ENCODE results near the gene AFF3.

The AFF3 gene

DNA sequence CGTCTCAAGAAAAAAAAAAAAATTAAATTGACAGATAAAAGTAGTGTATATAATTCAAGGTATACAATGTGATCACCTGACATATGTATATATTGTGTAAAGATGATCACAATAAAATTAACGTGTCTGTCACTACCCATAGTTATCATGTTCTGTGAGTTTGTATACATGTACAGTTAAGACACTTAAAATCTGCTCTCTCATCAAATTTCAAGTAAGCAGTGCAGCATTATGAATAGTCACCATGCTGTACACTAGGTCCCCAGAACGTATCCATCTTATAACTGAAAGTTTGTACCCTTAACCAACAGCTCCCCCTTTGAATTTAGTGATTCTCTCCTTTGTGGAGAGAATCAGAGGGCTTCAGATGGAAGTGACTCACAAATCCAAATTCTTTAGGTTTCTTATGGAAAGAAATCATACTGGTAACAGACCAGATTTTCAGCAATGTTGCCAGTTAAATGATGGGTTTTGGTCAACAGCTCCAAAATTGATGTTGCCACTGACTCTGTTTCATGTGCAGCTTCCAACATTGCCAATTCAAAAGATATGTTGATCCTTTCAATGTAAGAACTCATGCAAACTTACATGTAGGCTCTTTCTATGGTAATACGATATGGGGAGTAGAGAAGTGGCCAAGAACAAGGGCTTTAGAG, 281.5 kb downstream of the AFF3 start:
- DNase-seq (ENCODE audit: low read depth in 2 of 2) = no peak

DNA sequence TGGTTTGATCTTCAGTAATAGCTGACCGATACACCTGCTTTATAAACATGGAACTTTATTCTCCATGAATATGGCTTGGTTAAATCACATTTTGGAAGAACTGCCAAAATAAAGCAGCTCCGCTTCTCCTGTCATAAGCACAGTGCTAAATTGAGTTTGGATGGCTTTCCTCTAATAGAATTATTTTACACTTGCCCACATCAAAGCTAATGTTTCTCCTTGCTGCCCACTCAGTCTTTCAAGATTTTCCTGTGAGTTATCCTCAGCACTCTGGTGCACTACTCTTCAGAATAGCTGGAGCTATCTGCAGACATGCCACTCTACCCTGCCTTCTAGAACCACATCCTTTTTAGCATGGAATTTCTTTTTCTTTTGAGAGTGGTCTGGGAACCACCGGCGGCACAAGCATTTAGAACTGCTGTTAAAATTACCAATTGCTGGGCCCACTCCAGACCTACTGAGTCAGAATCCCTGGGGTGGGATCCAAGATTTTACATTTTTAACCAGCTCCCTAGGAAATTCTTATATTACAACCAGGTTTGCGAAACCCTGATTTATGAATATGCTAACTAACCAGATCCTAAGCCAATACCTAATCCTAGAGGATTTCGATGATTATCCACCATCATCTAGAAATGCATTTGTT, 283.3 kb downstream of the AFF3 start:
- no peak for DNase-seq (ENCODE audit: low read depth in 2 of 2)

DNA sequence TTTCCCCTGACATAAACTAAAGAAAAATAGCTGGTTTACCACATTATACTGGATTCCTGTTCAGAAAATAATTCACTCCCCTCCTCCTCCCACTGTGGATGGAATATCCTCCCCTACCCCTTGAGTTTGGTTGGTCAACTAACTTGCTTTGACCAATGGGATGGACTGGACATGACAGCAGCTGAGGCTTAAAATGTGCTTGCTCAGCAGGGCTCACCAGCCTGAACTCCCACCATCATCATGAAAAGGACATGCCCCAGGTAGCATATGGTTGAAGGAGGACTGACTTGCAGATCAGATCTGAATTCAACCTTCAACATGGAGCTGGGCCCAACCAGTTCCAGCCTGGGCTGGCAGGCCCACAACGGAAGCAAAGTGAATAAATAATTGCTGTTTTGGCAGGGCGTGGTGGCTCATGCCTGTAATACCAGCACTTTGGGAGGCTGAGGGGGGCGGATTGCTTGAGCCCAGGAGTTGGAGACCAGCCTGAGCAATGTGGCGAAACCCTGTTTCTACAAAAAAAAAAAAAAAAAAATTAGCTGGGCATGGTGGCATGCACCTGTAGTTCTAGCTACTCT, 284.4 kb downstream of the AFF3 start:
- DNase-seq (ENCODE audit: low read depth in 2 of 2) = no peak

DNA sequence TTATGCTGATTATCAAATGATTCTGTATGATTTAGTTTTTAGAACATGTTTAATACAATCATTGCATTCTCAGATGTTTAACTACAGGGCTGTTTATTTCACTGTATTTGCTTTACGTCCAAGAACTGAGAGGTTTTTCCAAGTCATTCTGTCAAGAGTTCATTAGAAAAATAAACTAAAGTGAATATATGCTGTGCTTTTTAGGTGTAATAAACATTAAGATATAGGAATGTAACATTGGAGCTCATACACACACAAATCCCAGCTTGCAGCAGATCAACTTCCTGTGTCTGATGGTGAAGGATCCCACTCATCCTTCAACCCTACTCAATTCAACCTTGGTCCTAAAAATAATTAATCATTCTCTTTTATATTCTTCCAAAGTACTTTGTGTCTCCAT, 285.0 kb downstream of the AFF3 start:
- DNase-seq (ENCODE audit: low read depth in 2 of 2) = no peak

DNA sequence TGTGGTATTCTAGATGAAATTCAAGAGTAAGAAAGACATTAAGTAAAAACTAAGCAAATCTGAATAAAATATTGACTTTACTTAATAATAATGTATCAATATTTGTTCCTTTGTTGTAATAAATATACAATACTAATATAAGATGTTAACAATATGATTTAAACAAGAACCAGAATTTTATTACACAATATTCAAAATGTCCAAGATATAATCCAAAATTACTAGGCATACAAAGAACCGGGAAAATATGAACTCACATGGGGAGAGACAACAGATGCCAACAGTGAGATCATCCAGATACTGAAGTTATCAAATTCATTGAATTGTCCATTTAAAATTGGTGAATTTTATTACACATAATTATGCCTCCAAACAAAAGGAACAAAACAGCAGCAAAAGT, 286.3 kb downstream of the AFF3 start:
- no peak for DNase-seq (ENCODE audit: low read depth in 2 of 2)

DNA sequence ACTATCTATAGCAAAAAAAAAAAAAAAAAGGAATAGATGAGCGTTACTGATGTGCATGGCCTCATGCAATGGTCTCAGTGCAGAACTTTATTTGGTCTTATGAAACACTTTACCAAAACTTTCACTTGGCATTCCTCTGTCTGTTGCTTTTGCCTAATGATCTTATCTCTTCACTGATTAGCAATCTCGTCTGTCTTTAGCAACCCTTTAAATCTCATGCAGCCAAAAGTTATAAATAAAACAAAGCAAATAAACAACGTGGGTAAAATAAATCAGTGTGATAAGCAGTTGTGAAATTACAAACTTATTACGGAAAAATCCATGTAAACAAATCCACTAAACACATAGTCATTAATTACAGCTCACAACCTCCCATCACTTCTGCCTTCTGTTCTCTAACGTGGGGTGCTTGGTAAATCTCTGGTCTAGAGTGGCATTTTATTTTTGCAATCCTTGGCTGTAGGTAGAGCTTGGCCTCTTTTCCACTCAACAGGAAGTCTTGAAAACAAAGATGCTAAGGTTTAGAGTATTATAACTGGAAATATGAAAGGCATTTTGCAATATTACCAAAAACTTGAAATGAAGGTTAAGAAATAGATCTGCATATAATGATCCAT, 288.0 kb downstream of the AFF3 start:
- DNase-seq (ENCODE audit: low read depth in 2 of 2) = no peak

DNA sequence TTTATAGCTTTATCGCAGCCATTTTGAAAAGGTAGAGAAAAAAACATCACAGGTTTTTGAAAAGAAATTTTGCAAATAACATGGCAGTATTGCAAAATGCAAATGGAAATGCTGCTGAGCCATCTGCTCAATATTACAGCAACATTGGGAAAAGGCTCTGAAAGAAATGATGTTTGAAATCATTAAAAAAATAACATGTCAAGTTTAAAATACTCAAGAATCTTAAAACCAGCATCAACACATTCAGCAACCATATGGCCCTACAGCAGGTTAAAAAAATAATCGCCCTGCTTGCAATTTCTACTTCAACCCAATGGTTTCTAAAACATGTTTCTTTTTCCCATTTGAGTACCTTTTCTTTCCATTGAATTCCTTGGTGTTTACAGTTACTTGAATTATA, 289.4 kb downstream of the AFF3 start:
- DNase-seq (ENCODE audit: low read depth in 2 of 2) = no peak

DNA sequence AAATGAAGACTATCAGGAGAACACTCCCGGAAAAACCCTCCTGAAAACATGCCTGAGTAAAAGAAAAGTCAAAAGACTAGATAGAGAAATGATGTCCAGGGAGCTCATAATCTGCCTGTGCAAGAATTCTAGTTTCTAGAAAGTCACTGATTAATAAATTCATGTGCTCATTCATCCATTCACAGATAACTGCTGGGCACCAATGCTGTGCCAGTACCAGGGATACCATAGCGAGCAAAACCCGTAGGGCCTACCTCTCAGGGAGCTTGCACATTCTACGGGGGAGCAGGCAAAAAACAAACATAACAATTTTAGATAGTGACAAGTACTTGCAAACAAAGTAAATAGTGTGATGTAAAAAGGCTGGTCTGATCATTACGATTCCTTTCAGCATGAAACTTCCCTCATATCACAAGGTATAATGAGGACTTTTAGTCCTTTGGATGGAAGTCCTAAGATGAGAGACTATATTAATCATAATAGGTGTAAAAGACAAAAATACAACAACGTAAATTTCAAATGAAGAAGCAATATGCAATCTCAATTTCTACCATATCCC, 289.9 kb downstream of the AFF3 start:
- DNase-seq (ENCODE audit: low read depth in 2 of 2) = no peak

DNA sequence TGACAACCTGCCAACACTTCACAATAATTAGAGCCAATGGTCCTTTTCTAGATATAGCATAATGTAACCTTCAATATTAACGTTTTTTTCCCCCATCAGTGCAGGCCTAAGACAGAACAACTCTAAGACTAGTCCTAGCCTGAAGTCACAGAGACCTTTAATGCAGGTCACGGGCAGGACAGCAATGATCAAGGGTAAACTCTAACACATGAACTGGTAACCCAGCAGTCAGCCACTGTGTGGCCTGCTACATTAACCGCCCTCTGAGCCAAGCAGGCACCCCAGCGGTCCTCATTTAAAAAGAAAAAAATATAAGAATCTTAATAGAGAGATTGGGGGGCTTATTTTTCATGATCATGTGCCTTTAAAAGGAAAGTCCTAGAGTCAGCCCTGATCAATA, 290.6 kb downstream of the AFF3 start:
- DNase-seq (ENCODE audit: low read depth in 2 of 2) = no peak

DNA sequence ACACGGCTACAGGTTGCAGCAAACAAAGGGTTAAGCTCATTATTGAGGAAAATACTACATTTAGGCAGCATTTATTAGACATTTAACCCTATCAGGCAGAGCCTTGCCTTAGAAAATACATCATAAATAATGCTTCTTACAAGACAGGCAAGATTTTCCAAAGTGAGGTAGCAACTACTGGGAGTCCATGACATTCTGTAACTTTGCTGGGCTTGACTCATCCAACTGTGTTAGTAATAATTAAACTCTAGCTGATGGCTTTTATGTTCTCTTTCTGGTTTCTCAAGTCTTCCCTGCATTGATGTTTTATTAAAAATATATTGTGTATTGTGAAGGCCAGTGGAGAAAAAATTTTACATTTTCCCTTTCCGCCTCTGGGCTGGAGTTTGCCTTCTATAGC, 291.3 kb downstream of the AFF3 start:
- no peak for DNase-seq (ENCODE audit: low read depth in 2 of 2)

DNA sequence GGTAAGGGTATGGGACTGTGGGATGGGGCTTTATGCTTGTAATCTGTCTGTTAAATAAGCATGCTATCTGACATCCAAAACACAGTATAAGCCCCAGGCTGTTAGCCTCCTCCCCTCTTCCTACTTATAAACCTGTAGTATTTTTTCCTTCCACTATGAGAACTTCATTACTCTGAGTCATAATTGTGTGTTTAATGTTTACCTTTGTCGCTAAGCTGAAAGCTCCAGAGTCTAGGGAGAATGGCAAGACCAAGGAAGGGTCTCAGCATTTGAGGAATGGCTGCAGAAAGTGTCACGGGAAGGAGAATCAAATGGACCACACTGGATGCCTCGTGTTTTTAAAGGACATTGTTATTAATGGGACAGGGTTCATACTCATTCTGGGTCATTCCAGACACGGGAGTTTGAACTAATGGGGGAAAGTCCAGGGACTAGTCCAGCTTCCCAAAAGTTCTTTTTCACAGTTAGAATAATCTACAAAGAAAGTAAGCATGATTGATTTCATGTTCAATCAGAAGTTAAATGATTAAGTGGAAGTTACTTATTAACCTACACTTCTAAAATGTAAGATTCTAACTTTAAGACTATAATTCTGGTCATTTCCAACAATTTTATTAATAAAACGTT, 292.2 kb downstream of the AFF3 start:
- no peak for DNase-seq (ENCODE audit: low read depth in 2 of 2)

DNA sequence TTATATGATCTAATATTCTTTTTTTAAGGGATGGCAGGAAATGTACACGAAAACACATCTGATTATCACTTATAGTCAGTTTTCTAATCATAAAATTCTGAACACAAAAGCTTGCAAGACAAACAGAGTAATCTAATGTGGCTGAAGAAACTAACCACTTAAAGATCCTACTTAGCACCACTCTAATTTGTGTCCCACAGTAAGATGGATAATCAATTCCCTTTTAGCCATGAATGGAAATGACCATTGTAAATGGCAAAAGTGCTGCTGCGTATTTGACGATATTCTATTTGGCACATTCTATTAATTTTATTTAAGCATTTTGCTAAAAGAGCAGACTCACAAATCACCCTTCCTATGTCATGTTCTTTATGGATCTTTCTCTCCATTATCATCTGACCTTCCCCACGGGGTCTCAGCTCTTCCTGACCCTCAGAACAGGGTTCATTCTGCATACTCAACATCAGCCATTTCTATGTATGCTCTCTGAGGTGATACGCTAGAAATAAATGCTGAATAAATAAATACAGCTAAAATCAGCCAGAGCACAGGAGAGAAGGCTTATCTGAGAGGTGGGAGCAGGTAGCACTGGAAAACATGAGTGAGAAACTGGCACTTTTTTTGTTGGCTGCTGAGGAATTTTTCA, 295.8 kb downstream of the AFF3 start:
- DNase-seq (ENCODE audit: low read depth in 2 of 2) = no peak

DNA sequence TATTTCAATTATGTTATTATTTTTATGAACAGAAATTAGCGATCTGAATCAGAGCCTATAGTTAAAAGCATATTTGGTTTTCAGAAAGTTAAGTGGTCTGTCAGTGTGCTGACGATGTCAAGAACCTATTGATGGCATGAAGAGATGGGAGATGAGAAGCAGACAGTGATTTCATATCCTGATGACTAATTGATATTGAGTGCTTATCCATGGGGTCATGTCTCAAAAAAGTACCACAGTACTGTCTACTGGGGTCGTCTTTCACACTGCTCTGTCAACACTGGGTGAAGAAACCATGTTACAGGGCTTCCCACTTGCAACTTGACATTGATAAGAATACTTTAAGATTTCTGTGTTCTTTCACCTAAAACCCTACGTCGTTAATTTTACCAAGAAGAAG, 297.1 kb downstream of the AFF3 start:
- no peak for DNase-seq (ENCODE audit: low read depth in 2 of 2)

DNA sequence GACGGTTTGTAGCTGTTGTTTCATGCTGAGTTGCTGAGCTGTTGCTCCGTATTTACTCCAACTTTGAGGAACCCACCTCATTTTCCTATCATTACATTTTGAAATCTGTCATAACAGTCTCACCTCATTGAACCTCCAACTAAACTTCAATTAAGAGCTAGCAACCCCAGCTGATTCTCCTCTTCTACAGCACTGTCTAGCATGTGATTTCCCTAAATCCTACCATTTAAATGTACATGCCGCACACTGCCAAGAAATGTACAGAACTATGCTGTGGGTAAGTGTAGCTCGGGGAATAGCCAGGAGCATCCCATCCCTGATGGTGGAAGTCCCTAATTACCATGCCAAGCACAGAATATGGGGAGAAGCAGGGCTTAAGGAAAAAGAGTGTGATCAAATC, 299.9 kb downstream of the AFF3 start:
- DNase-seq (ENCODE audit: low read depth in 2 of 2) = no peak

DNA sequence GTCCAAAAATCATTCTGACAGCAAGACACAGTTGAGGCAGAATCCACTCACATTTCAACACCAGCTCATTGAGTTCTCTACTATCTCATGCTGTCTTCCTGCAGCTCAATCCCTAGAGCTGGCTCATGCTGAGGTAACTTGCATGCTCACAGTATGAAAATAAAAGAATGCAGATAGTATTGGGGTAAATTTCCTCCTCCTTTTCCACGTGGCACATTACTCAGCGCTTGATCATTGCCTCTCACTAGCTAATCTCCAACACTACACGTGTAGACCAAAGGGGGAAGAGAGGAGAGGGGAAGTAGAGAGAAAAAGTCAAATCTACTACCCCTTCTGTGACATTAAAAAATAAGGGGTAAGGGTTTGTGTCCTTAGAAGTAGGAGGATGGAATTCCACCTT, 300.6 kb downstream of the AFF3 start:
- no peak for DNase-seq (ENCODE audit: low read depth in 2 of 2)

DNA sequence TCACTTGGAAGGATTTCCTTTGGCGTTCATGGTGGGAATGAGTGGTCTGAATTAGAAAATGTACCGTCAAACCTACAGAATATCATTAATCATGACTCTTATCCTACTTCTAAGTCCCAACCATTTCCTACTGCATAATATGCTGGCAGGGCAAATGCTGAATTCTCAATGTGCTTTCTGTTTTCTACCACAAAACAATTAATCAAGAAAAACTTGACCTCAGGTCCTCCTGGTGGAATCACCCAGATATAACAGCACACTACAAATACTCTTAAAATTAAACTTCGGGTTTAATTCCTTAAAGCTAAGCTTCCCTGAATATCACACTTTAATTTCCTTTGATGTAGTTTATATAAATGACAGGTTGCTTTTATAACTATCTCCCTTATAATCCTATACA, 301.6 kb downstream of the AFF3 start:
- no peak for DNase-seq (ENCODE audit: low read depth in 2 of 2)

DNA sequence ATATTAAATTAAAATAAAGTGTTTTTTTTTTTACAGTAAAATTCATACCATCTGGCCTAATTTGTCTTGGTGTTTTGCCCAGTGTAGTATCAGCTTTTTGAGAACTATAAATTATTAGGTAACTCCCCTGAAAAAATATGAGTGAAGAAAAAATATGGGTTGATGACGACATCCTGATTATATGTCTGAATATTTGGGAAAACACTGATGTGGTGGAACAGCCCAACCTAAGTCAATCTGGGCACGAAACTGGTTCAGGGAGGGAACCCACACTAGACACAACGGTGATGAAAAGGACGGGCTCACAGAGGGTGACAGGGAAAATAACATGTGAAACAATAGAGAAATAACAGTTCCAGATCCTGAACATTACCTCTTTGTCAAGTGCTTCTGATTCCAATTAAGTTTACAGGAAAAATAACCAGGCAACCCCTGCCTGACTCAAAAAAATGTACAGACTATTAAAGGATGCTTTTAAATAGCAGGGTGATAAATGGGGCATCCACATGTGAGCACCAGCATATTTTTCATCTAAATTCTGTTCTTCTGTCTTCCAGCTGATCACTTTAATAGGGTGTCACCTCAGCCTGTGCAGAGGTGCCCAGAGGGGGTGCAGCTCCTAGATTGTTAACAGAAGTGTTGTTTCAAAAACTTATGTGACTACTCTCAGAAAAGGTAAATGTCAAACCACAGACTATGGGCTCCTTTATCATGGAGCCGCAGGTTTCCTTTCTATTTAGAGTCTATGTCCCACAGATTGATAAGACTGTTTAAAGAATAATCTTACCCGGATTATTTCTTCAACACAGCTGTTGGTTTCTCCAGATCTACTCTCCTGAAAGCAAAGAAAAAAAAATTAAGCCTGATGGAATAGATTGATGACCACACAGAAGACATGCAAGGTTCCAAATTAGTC, 305.4 kb downstream of the AFF3 start:
- no peak for DNase-seq (ENCODE audit: low read depth in 2 of 2)

DNA sequence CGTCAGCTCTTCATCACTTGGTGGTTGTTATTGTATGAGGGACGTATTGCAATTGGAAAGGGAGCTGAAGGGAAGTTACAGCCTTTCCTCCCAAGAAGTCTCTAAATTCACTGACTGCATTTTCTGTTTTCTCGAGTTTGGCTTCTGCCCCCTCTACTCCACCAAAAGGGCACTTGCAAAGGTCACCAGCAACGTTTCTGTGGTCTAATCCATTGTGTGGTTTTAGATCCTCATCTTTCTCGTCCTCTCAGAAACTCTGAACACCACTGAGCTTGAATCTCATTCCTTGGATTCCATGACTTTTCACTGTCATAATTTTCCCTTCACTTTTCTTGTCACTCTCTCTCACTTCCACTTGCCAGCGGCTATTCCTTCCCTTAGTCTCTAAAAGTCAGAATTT, 308.0 kb downstream of the AFF3 start:
- no peak for DNase-seq (ENCODE audit: low read depth in 2 of 2)

DNA sequence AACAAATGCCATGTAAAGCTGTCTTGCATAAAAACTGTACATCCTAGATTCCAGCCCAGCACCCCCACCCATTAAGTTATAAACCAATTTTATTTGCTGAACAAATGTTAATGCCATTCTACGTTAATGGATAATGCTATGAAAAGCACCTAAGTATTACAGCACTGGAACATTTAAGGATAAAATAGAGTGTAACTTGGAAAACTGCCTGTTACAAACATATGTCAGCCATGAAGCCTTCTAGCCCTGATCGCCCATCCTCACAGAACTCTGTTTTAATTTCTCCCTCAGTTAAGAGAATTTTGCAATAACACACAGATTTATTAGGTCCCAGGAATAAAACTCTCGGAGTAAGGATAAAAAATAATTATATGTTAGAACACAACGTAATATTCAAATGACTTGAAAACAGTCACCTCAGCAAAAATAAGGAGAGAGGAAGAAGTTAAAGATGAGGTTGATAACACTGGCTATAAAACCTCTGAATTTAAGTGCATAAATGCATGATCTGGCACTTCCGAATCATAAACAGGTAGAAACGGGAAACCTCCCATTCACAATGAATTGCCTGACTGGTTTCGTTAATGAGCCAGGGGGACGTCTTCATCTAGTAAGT, 308.7 kb downstream of the AFF3 start:
- no peak for DNase-seq (ENCODE audit: low read depth in 2 of 2)

DNA sequence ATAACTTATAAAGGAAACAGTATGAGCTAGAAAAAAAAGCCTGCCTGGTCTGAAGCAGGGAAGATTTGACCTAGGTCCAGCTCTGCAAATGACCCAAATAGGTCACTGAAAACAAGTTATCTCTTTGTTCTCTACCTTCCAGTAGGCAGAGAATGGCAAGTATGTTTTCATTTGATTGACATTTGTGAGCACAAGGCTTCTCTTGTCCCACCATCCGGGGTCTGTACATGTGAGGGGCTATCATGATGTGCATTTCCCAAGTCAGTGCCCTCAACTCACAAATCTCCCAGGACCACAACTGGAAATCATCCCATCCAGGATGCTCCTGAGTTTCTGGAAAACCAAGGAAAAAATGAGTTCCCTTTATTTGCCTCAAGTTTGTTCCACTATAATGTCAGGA, 309.5 kb downstream of the AFF3 start:
- DNase-seq (ENCODE audit: low read depth in 2 of 2) = no peak

All from stimulated activated CD8-positive, alpha-beta memory T cell treated with anti-CD3 and anti-CD28 coated beads, Interleukin-2, amount 100 ng/mL, for 48 hours (primary cell).